NCI-H2107 (cell line): Measurements from ENCODE around the gene OR6C74.

Experiments used
- DNase-seq: peaks from one replicate; lab custom pipeline; 2025; lab: John Stamatoyannopoulos, UW

OR6C74 gene

GRCh38 chr12:55244309-55244708 is at the start of gene OR6C74:
Gene OR6C74 (plus strand): TSS chr12:55244609. CDS start chr12:55247288, 2,679 bp downstream.
- DNase-seq = no peak

GRCh38 chr12:55220725-55221124 is 23.7 kb upstream of the OR6C74 start, which contains the start of gene OR10A7:
Gene OR10A7 (plus strand): TSS chr12:55221025. CDS start chr12:55221025, 0 bp downstream.
- DNase-seq = no peak

GRCh38 chr12:55226523-55226922 is 17.9 kb upstream of the OR6C74 start:
- no peak for DNase-seq

- no peak for DNase-seq
These were observed 16.8 kb upstream of the OR6C74 start for GRCh38 chr12:55227643-55228042.

GRCh38 chr12:55246159-55246558 is 1.8 kb downstream of the OR6C74 start:
- no peak for DNase-seq

GRCh38 chr12:55250944-55251343 is 6.5 kb downstream of the OR6C74 start:
- no peak for DNase-seq

GRCh38 chr12:55253281-55253680 is 8.9 kb downstream of the OR6C74 start:
- DNase-seq = no peak

- DNase-seq = no peak
These were observed 12.4 kb downstream of the OR6C74 start for GRCh38 chr12:55256831-55257230.

- DNase-seq = no peak
These were observed 13.9 kb downstream of the OR6C74 start for GRCh38 chr12:55258303-55258702.

- no peak for DNase-seq
These were observed 36.6 kb downstream of the OR6C74 start for GRCh38 chr12:55280991-55281390.

GRCh38 chr12:55289999-55290398 is 45.6 kb downstream of the OR6C74 start:
- DNase-seq = no peak
